Measurements from ENCODE around the gene FBXW2.

GRCh38 chr9:120707170-120707569 lies 86.0 kb downstream of the FBXW2 start:
- no peak for TF ChIP-seq GATA2 (IDR thresholded peaks at IDR 0.05; ENCODE audit: low read depth, low read length)
- TF ChIP-seq GATA3 (IDR thresholded peaks at IDR 0.05; ENCODE audit: low read depth, low read length) = no peak

All from SH-SY5Y (cell line).